ENCODE results near the gene BCL6B.

BCL6B gene

DNA sequence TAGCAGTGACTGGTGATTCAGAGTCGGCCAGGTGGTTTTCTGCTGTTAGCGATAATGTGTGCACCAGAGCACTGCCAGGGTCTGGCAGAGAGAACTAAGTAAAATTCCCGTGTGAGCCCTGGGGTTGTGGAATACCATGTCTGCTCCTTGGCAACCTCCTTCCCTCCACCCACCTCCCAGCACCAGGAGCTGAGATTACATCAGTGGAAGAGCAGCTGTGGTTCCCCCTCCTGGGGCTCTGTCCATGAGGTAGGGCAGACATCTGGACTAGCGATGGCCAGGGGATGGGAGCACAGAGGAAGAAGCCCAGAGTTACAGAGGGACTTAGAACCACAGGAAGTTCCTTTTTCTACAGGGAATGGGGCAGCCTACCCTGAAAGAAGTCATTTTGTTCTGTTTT lies 41.4 kb downstream of the BCL6B start:
- Histone ChIP-seq H3K79me2 (ENCODE audit: insufficient read depth, low read length) (no peaks in the 10 kb centered on the region), H3K9me3 (ENCODE audit: insufficient read depth, low read depth, low read length) (peaks cover 5% of the 10 kb centered on the region; the same call in 1 of the 2 replicates), H3K4me3 (ENCODE audit: low read length, poor library complexity, severe bottlenecking) (no peak overlapping the region), H3K9me2 (replicated peaks; ENCODE audit: low read depth, low read length) (no peaks in the 10 kb centered on the region), H3K9ac (ENCODE audit: low read depth, low read length, poor library complexity, severe bottlenecking) (no peak overlapping the region), H3K4me2 (ENCODE audit: low read depth, low read length, poor library complexity, severe bottlenecking) (no peak overlapping the region), H3K4me1 (ENCODE audit: insufficient read depth, low read length, poor library complexity, severe bottlenecking) (no peaks in the 10 kb centered on the region), H4K20me1 (ENCODE audit: insufficient read depth, low read length, poor library complexity, severe bottlenecking) (no peaks in the 10 kb centered on the region), H3K27me3 (ENCODE audit: insufficient read depth, low read length, poor library complexity, severe bottlenecking) (no peaks in the 10 kb centered on the region), H2AFZ (ENCODE audit: low read length) (no peak overlapping the region), H3K36me3 (ENCODE audit: insufficient read depth, low read length) (no peaks in the 10 kb centered on the region), H3F3A (ENCODE audit: low read depth) (no peaks in the 10 kb centered on the region)
- TF ChIP-seq, protein P1, sequence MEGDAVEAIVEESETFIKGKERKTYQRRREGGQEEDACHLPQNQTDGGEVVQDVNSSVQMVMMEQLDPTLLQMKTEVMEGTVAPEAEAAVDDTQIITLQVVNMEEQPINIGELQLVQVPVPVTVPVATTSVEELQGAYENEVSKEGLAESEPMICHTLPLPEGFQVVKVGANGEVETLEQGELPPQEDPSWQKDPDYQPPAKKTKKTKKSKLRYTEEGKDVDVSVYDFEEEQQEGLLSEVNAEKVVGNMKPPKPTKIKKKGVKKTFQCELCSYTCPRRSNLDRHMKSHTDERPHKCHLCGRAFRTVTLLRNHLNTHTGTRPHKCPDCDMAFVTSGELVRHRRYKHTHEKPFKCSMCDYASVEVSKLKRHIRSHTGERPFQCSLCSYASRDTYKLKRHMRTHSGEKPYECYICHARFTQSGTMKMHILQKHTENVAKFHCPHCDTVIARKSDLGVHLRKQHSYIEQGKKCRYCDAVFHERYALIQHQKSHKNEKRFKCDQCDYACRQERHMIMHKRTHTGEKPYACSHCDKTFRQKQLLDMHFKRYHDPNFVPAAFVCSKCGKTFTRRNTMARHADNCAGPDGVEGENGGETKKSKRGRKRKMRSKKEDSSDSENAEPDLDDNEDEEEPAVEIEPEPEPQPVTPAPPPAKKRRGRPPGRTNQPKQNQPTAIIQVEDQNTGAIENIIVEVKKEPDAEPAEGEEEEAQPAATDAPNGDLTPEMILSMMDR (conservative IDR thresholded peaks at IDR 0.05; ENCODE audit: low read length) = no peak
- no peak for TF ChIP-seq EZH2phosphoT487 (IDR thresholded peaks at IDR 0.05; ENCODE audit: borderline replicate concordance)

DNA sequence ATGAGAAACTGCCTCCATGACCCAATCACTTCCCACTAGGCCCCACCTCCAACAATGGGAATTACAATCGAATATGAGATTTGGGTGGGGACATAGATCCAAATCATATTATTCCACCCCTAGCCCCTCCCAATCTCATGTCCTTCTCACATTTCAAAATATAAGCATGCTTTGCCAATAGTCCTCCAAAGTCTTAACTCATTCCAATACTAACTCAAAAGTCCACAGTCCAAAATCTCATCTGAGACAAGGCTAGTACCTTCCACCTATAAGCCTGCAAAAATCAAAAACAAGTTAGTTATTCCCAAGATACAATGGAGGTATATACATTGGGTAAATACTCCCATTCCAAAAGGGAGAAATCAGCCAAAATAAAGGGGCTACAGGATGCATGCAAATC lies 44.3 kb downstream of the BCL6B start:
- Histone ChIP-seq H3K79me2 (ENCODE audit: insufficient read depth, low read length) (no peaks in the 10 kb centered on the region), H3K9me3 (ENCODE audit: insufficient read depth, low read depth, low read length) (peaks cover 5% of the 10 kb centered on the region; the same call in 1 of the 2 replicates), H3F3A (ENCODE audit: low read depth) (no peaks in the 10 kb centered on the region), H3K4me3 (ENCODE audit: low read length, poor library complexity, severe bottlenecking) (no peak overlapping the region), H3K9ac (ENCODE audit: low read depth, low read length, poor library complexity, severe bottlenecking) (no peak overlapping the region), H2AFZ (ENCODE audit: low read length) (no peak overlapping the region), H3K4me1 (ENCODE audit: insufficient read depth, low read length, poor library complexity, severe bottlenecking) (no peaks in the 10 kb centered on the region), H3K27me3 (ENCODE audit: insufficient read depth, low read length, poor library complexity, severe bottlenecking) (no peaks in the 10 kb centered on the region), H3K4me2 (ENCODE audit: low read depth, low read length, poor library complexity, severe bottlenecking) (no peak overlapping the region), H3K36me3 (ENCODE audit: insufficient read depth, low read length) (no peaks in the 10 kb centered on the region), H4K20me1 (ENCODE audit: insufficient read depth, low read length, poor library complexity, severe bottlenecking) (no peaks in the 10 kb centered on the region), H3K9me2 (replicated peaks; ENCODE audit: low read depth, low read length) (no peaks in the 10 kb centered on the region)
- TF ChIP-seq EZH2phosphoT487 (IDR thresholded peaks at IDR 0.05; ENCODE audit: borderline replicate concordance) = no peak
- TF ChIP-seq, protein P1 (conservative IDR thresholded peaks at IDR 0.05; ENCODE audit: low read length) = no peak

DNA sequence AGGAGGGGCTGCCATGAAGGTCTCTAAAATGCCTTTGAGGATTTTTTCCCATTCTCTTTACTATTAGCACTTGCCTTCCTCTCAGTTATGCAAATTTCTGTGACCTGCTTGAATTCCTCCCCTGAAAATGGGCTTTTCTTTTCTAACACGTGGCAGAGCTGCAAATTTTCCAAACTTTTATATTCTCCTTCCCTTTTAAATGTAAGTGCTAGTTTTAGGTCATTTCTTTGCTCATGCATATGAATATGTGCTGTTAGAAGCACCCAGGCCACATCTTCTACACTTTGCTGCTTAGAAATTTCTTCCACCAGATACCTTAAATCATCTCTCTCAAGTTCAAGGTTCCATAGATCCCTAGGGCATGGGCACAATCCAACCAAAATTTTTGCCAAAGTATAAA lies 45.4 kb downstream of the BCL6B start:
- H3F3A ChIP-seq (ENCODE audit: low read depth) = no peaks in the 10 kb centered on the region
- peaks cover 5% of the 10 kb centered on the region; the same call in 1 of the 2 replicates for H3K9me3 ChIP-seq (ENCODE audit: insufficient read depth, low read depth, low read length)
- no peak overlapping the region for H3K4me3 ChIP-seq (ENCODE audit: low read length, poor library complexity, severe bottlenecking)
- H3K27me3 ChIP-seq (ENCODE audit: insufficient read depth, low read length, poor library complexity, severe bottlenecking) = no peaks in the 10 kb centered on the region
- H2AFZ ChIP-seq (ENCODE audit: low read length) = no peak overlapping the region
- H3K4me2 ChIP-seq (ENCODE audit: low read depth, low read length, poor library complexity, severe bottlenecking) = no peak overlapping the region
- no peaks in the 10 kb centered on the region for H3K4me1 ChIP-seq (ENCODE audit: insufficient read depth, low read length, poor library complexity, severe bottlenecking)
- TF ChIP-seq, protein P1 (conservative IDR thresholded peaks at IDR 0.05; ENCODE audit: low read length) = no peak
- no peak for TF ChIP-seq EZH2phosphoT487 (IDR thresholded peaks at IDR 0.05; ENCODE audit: borderline replicate concordance)
- no peaks in the 10 kb centered on the region for H3K36me3 ChIP-seq (ENCODE audit: insufficient read depth, low read length)
- H4K20me1 ChIP-seq (ENCODE audit: insufficient read depth, low read length, poor library complexity, severe bottlenecking) = no peaks in the 10 kb centered on the region
- no peaks in the 10 kb centered on the region for H3K9me2 ChIP-seq (replicated peaks; ENCODE audit: low read depth, low read length)
- H3K79me2 ChIP-seq (ENCODE audit: insufficient read depth, low read length) = no peaks in the 10 kb centered on the region
- no peak overlapping the region for H3K9ac ChIP-seq (ENCODE audit: low read depth, low read length, poor library complexity, severe bottlenecking)
